Natural killer cell (primary cell): Measurements from ENCODE around the gene JAK3. TPM values are rescaled to one million over a fixed set of nuclear protein-coding genes. Genes with fewer than 3 reads are reported as not detected.
A peak's percentile ranks its signal among the peaks of the same experiment; 100 is the strongest.

ENCODE experiments used
- ATAC-seq, 3 donors: fragments of 150-1000 bp in 2 of 3; fragments of 200-7000 bp in 1 of 3; cut with Tn5 transposase; 1 replicate in 1 of 3; 2 replicates in 2 of 3; pipeline ENCODE4 v1.10.0; 2021; ENCODE audit warnings: mild to moderate bottlenecking in 2 of 3, moderate library complexity in 2 of 3
- DNase-seq, 2 donors: peaks; one replicate each; pipeline versions ENCODE4 v3.0.0 to v3.0.0-alpha.2; 2013 to 2021; ENCODE audit warnings: mixed read lengths in 1 of 2
- H3K27ac ChIP-seq: one replicate; pipeline ENCODE4 v1.5.1; 2013; ENCODE audit warnings: mild to moderate bottlenecking, low read length
- H3K27me3 ChIP-seq: one replicate; pipeline ENCODE4 v1.6.1; 2013; ENCODE audit warnings: low read length; ENCODE audit not compliant: control insufficient read depth, insufficient read depth
- H3K36me3 ChIP-seq: one replicate; pipeline ENCODE4 v1.6.1; 2013; ENCODE audit warnings: low read length; ENCODE audit not compliant: control insufficient read depth, insufficient read depth
- H3K4me1 ChIP-seq: one replicate; pipeline ENCODE4 v1.6.1; 2013; ENCODE audit warnings: low read length; ENCODE audit not compliant: control insufficient read depth, insufficient read depth
- H3K4me3 ChIP-seq: one replicate; pipeline ENCODE4 v1.5.1; 2013; ENCODE audit warnings: low read length
- H3K9me3 ChIP-seq: one replicate; pipeline ENCODE4 v1.6.1; 2013; ENCODE audit warnings: low read length; ENCODE audit not compliant: control insufficient read depth, insufficient read depth
- H3K27ac Mint-ChIP-seq, 2 donors: one replicate each; pipeline ENCODE4 v1.8.0; 2022; ENCODE audit warnings: mild to moderate bottlenecking in 2 of 2, mixed read lengths in 2 of 2, moderate library complexity in 1 of 2
- H3K27me3 Mint-ChIP-seq, 2 donors: one replicate each; pipeline ENCODE4 v1.8.0; 2022; ENCODE audit warnings: low read depth in 2 of 2, mixed read lengths in 2 of 2
- H3K36me3 Mint-ChIP-seq: one replicate; pipeline ENCODE4 v1.8.0; 2022; ENCODE audit warnings: mixed read lengths
- H3K4me1 Mint-ChIP-seq, 2 donors: one replicate each; pipeline ENCODE4 v1.8.0; 2022; ENCODE audit warnings: mixed read lengths in 2 of 2
- H3K4me3 Mint-ChIP-seq: one replicate; pipeline ENCODE4 v1.8.0; 2022; ENCODE audit warnings: mild to moderate bottlenecking, moderate library complexity, mixed read lengths
- H3K9me3 Mint-ChIP-seq, 2 donors: one replicate each; pipeline ENCODE4 v1.8.0; 2022; ENCODE audit warnings: mixed read lengths in 2 of 2
- CTCF ChIP-seq: fragments of 200-600 bp; IDR thresholded peaks from one replicate; pipeline ENCODE4 v1.8.0; 2022; ENCODE audit warnings: antibody characterized with exemption
- WGBS: methylation state at CpG from one replicate; pipeline ENCODE4 v1.1.7; 2013; ENCODE audit warnings: missing lambda C conversion rate; ENCODE audit not compliant: insufficient coverage; 5-methylcytosine and 5-hydroxymethylcytosine counted together
- intact Hi-C: fragments of 100-400 bp; cut with micrococcal nuclease; formaldehyde crosslinking; loops from one replicate; pipeline ENCODE4 v1.14.2; 2022
- total RNA-seq, 4 donors: library from RNA; stranded (reverse); fragments of 120-200 nt in 1 of 4; gene quantifications; one replicate each; pipeline versions ENCODE4 v1.2.3 to v1.2.4, GENCODE V29; 2013 to 2022

JAK3 gene
- total RNA-seq, 3 donors from 2014 or later (not counting 1 experiment from before 2014, with no cell fraction given) = 72.1 to 105 (median 96.1) TPM

GRCh38 chr19:17840019-17840418 is 7.8 kb downstream of the JAK3 start:
- Histone ChIP-seq H3K9me3 (no peaks in the 10 kb centered on the region), H3K27me3 (no peaks in the 10 kb centered on the region), H3K4me3 (no peak overlapping the region), H3K27ac (no peak overlapping the region), H3K36me3 (peaks cover 78% of the 10 kb centered on the region), H3K4me1 (peaks cover 22% of the 10 kb centered on the region)
- H3K36me3 Mint-ChIP-seq = peaks cover 14% of the 10 kb centered on the region
- 98% methylated on average over 6 of the region's 6 CpGs for WGBS
- no peak overlapping the region for H3K4me3 Mint-ChIP-seq
- DNase-seq (no peak), ATAC-seq (no peak)
- no peak overlapping the region for H3K27ac Mint-ChIP-seq
- H3K9me3 Mint-ChIP-seq = no peaks in the 10 kb centered on the region
- TF ChIP-seq CTCF = no peak
- intact Hi-C loops = no loop called here
- peaks cover 12 to 38% of the 10 kb centered on the region in 2 donors for H3K4me1 Mint-ChIP-seq
- H3K27me3 Mint-ChIP-seq = no peaks in the 10 kb centered on the region

- ATAC-seq = no peak
- no peak for DNase-seq
- H3K9me3 Mint-ChIP-seq = no peaks in the 10 kb centered on the region
- peaks cover 2% of the 10 kb centered on the region for H3K4me1 ChIP-seq
- peaks cover 14% of the 10 kb centered on the region for H3K36me3 Mint-ChIP-seq
- no peak for TF ChIP-seq CTCF
- no peaks in the 10 kb centered on the region for H3K27me3 ChIP-seq
- H3K27ac Mint-ChIP-seq = peak overlapping the region in 1 of 2 donors; percentile 56
- H3K27ac ChIP-seq = no peak overlapping the region
- H3K27me3 Mint-ChIP-seq = no peaks in the 10 kb centered on the region
- H3K4me3 Mint-ChIP-seq = no peak overlapping the region
- H3K4me3 ChIP-seq = no peak overlapping the region
- H3K36me3 ChIP-seq = peaks cover 83% of the 10 kb centered on the region
- WGBS = 98% methylated on average over 6 of the region's 7 CpGs
- H3K4me1 Mint-ChIP-seq = peaks cover 6 to 21% of the 10 kb centered on the region in 2 donors
- no peaks in the 10 kb centered on the region for H3K9me3 ChIP-seq
- intact Hi-C loops = no loop called here
Measured at GRCh38 chr19:17837972-17838371, 9.8 kb downstream of the JAK3 start.

GRCh38 chr19:17836530-17836929 is 11.3 kb downstream of the JAK3 start:
- Histone ChIP-seq H3K9me3 (no peaks in the 10 kb centered on the region), H3K4me3 (no peak overlapping the region), H3K27ac (no peak overlapping the region), H3K4me1 (no peaks in the 10 kb centered on the region), H3K27me3 (no peaks in the 10 kb centered on the region), H3K36me3 (peaks cover 87% of the 10 kb centered on the region)
- no peaks in the 10 kb centered on the region for H3K9me3 Mint-ChIP-seq
- H3K36me3 Mint-ChIP-seq = peaks cover 14% of the 10 kb centered on the region
- H3K27me3 Mint-ChIP-seq = no peaks in the 10 kb centered on the region
- H3K27ac Mint-ChIP-seq = peak overlapping the region; percentile 25 to 66
- no peak for ATAC-seq
- TF ChIP-seq CTCF = no peak
- intact Hi-C loops = no loop called here
- 98% methylated on average over 4 of the region's 4 CpGs for WGBS
- no peak overlapping the region for H3K4me3 Mint-ChIP-seq
- H3K4me1 Mint-ChIP-seq = peaks cover 6 to 20% of the 10 kb centered on the region in 2 donors
- DNase-seq = no peak
